ENCODE measurements around the gene ANKRD2.

The ANKRD2 gene

GRCh38 chr10:97534746-97535367, 37.7 kb upstream of the ANKRD2 start:
- H3K4me3 ChIP-seq (ENCODE audit: severe bottlenecking): no peak overlapping the region
- no peak overlapping the region for H3K27ac ChIP-seq (ENCODE audit: poor library complexity, severe bottlenecking)
- no peaks in the 10 kb centered on the region for H3K36me3 ChIP-seq (ENCODE audit: low read depth)
- peaks cover 10% of the 10 kb centered on the region for H3K4me1 ChIP-seq (ENCODE audit: insufficient read depth, poor library complexity, severe bottlenecking)
- no peak for DNase-seq (ENCODE audit: low spot score)
- no peaks in the 10 kb centered on the region for H3K27me3 ChIP-seq (ENCODE audit: insufficient read depth, poor library complexity, severe bottlenecking)
- TF ChIP-seq CTCF (IDR thresholded peaks at IDR 0.05; ENCODE audit: poor library complexity, severe bottlenecking): peak; percentile 34
- no peaks in the 10 kb centered on the region for H3K9me3 ChIP-seq (ENCODE audit: severe bottlenecking)
- no peak for ATAC-seq (ENCODE audit: low read depth)

DNA sequence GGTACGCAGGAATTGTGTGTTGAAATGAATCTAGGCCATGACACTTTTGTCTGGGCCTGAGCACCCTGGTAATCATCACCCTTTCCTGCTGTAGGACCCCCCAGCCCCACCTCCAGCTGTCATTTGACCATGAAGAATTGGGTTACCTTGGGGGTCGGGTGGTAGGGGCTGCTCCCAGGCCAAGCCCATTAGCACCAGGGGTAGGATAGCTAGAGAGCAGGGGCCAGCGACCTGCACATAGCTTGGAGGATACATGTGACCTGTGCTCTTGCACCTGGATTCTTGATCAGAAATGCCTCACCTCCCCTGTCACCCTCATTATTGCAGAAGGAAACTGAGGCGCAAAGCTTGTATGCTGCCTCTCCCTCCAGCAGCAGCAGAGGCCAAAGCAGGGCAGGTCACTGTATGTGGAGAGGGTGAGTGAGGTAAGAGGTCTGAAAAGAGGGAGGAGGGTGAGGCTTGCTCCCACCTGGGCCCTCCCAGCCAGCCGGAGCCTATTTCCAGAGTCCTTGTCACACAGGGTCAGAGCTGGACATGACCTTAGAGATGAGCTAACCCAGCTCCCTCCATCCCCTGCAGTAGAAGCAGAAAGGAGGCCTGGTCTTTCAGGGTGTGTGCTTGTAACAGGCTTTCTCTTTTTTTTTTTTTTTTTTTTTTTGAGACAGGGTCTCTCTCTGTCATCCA, 35.3 kb upstream of the ANKRD2 start:
- Histone ChIP-seq H3K36me3 (ENCODE audit: low read depth) (no peaks in the 10 kb centered on the region), H3K27ac (ENCODE audit: poor library complexity, severe bottlenecking) (peak overlapping the region; percentile 99), H3K9me3 (ENCODE audit: severe bottlenecking) (no peaks in the 10 kb centered on the region), H3K4me3 (ENCODE audit: severe bottlenecking) (no peak overlapping the region), H3K27me3 (ENCODE audit: insufficient read depth, poor library complexity, severe bottlenecking) (no peaks in the 10 kb centered on the region), H3K4me1 (ENCODE audit: insufficient read depth, poor library complexity, severe bottlenecking) (peaks cover 25% of the 10 kb centered on the region)
- TF ChIP-seq CTCF (IDR thresholded peaks at IDR 0.05; ENCODE audit: poor library complexity, severe bottlenecking): no peak
- ATAC-seq (ENCODE audit: low read depth) (no peak), DNase-seq (ENCODE audit: low spot score) (no peak)

DNA sequence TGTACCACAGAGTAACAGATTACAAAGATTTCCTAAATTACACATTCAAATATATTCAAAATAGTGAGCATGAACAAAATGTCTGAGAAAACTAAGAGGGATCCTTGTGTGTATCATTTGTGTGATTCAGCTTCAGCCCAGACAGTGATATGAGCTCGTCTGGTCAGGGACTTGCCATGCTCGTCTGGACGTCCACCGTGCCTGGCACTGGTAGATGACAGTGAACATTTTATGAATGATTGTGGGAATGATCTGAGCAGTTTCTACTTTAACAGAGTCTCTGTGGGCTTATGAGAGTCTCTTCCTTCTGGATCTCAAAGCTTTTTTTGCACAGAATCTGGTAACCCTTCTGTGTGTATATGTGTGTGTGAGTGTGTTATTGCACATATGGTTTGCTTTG, 34.2 kb upstream of the ANKRD2 start:
- TF ChIP-seq CTCF (IDR thresholded peaks at IDR 0.05; ENCODE audit: poor library complexity, severe bottlenecking): no peak
- H3K9me3 ChIP-seq (ENCODE audit: severe bottlenecking): no peaks in the 10 kb centered on the region
- H3K27ac ChIP-seq (ENCODE audit: poor library complexity, severe bottlenecking): peak overlapping the region; percentile 99
- ATAC-seq (ENCODE audit: low read depth) (no peak), DNase-seq (ENCODE audit: low spot score) (no peak)
- H3K27me3 ChIP-seq (ENCODE audit: insufficient read depth, poor library complexity, severe bottlenecking): no peaks in the 10 kb centered on the region
- peaks cover 36% of the 10 kb centered on the region for H3K4me1 ChIP-seq (ENCODE audit: insufficient read depth, poor library complexity, severe bottlenecking)
- no peaks in the 10 kb centered on the region for H3K36me3 ChIP-seq (ENCODE audit: low read depth)
- H3K4me3 ChIP-seq (ENCODE audit: severe bottlenecking): no peak overlapping the region

- ATAC-seq (ENCODE audit: low read depth) (no peak), DNase-seq (ENCODE audit: low spot score) (no peak)
- Histone ChIP-seq H3K4me3 (ENCODE audit: severe bottlenecking) (no peak overlapping the region), H3K27ac (ENCODE audit: poor library complexity, severe bottlenecking) (peak overlapping the region; percentile 99), H3K27me3 (ENCODE audit: insufficient read depth, poor library complexity, severe bottlenecking) (no peaks in the 10 kb centered on the region), H3K9me3 (ENCODE audit: severe bottlenecking) (no peaks in the 10 kb centered on the region), H3K36me3 (ENCODE audit: low read depth) (no peaks in the 10 kb centered on the region), H3K4me1 (ENCODE audit: insufficient read depth, poor library complexity, severe bottlenecking) (peaks cover 40% of the 10 kb centered on the region)
- no peak for TF ChIP-seq CTCF (IDR thresholded peaks at IDR 0.05; ENCODE audit: poor library complexity, severe bottlenecking)
These were observed 33.7 kb upstream of the ANKRD2 start for GRCh38 chr10:97538839-97539238.
